Dermis blood vessel endothelial cell (primary cell): Measurements from ENCODE around the gene TLL2. TPM values are rescaled to one million over a fixed set of nuclear protein-coding genes. Genes with fewer than 3 reads are reported as not detected.

Experiments
- DNase-seq: peaks from one replicate; pipeline ENCODE4 v3.0.0; 2010
- total RNA-seq: library from RNA; depleted of rRNA; stranded (reverse); fragments of >200 nt; gene quantifications from 2 replicates; pipeline ENCODE4 v1.2.3, GENCODE V29; 2014

TLL2 gene
- total RNA-seq, 1 donor from 2014 or later = 0.17 TPM

GRCh38 chr10:96317067-96317833 lies 196.5 kb downstream of the TLL2 start:
- DNase-seq = no peak

Other genes with a start within 250 kb of the TLL2 start
- gene BLNK, start 242.4 kb downstream of the TLL2 start, total RNA-seq = not detected in 2 replicates
- not detected in 2 replicates for gene DNTT, start 209.5 kb downstream of the TLL2 start, total RNA-seq
- gene OPALIN, start 154.9 kb downstream of the TLL2 start, total RNA-seq = not detected in 2 replicates
- gene TM9SF3, start 73.1 kb upstream of the TLL2 start, total RNA-seq = 101 and 119 TPM in 2 replicates
- gene PIK3AP1, start 206.6 kb upstream of the TLL2 start, total RNA-seq = 0.14 TPM in 1 of 2 replicates, not detected in the other